Measurements from ENCODE around the gene CATSPERB. TPM values are rescaled to one million over a fixed set of nuclear protein-coding genes. Genes with fewer than 3 reads are reported as not detected.
"Not testable (repeated sequence)": the region's sequence is repeated elsewhere in the genome, so short reads cannot be mapped to it uniquely, and the experiment has no call there.

Gene CATSPERB
- total RNA-seq, 1 experiment from 2014 or later: not detected

DNA sequence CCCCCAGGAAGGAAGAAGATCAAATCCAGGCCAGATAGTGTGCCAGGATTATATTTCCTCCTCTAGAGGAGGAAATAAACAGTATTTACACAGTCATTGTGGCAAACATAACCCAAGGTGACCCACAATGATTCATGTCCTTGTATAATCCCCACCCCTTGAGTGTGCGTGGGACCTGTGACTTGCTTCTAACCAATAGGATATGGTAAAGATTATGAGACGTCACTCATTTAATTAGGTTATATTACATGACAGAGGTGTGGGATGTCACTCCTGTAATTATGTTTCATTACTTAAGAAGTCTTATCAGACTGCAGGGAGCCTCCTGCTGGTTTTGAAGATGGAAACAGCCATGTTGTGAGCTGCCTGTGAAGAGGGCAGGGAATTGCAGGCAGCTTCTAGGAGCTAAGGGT, 12.2 kb upstream of the CATSPERB start:
- DNase-seq: no peak
- 0 out of 2 replicates have a peak, but pooled peaks cover 2% of the 10 kb centered on the region for H3K27me3 ChIP-seq (ENCODE audit: low read length)
- H3K4me3 ChIP-seq (ENCODE audit: low read length): no peak overlapping the region
- H2AFZ ChIP-seq (ENCODE audit: low read length): no peak overlapping the region
- H3K4me2 ChIP-seq (ENCODE audit: low read depth, low read length, poor library complexity, severe bottlenecking): no peak overlapping the region
- H3K4me1 ChIP-seq (ENCODE audit: low read length): no peaks in the 10 kb centered on the region
- H3K79me2 ChIP-seq (ENCODE audit: low read length): no peaks in the 10 kb centered on the region
- H4K20me1 ChIP-seq (ENCODE audit: insufficient read depth, low read depth, low read length): no peaks in the 10 kb centered on the region
- no peaks in the 10 kb centered on the region for H3K36me3 ChIP-seq (ENCODE audit: insufficient read depth, low read length)
- no peaks in the 10 kb centered on the region for H3K9me2 ChIP-seq (replicated peaks; ENCODE audit: insufficient read depth, low read length)
- no peak overlapping the region for H3K9ac ChIP-seq (ENCODE audit: low read length)
- H3K27ac ChIP-seq (ENCODE audit: low read length): no peak overlapping the region
- H3K9me3 ChIP-seq (ENCODE audit: low read length): no peaks in the 10 kb centered on the region

DNA sequence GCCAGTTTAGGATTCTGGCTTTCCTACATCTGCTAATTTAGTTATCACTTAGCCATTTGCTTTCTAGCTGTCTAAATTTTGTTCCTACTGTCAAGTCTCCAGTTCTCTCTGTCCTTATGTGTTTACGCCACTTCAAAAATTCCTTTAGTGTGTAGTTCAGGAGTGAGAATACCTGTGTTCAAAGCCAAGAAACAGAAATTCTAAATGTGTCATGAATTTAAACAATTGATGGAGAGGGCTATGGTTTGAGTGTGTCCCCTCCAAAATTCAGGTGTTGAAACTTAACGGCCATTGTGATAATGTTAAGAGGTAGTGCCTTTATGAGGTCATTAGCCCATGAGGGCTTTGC, 11.4 kb upstream of the CATSPERB start:
- no peaks in the 10 kb centered on the region for H3K9me2 ChIP-seq (replicated peaks; ENCODE audit: insufficient read depth, low read length)
- no peak for DNase-seq
- no peak overlapping the region for H2AFZ ChIP-seq (ENCODE audit: low read length)
- H4K20me1 ChIP-seq (ENCODE audit: insufficient read depth, low read depth, low read length): no peaks in the 10 kb centered on the region
- H3K79me2 ChIP-seq (ENCODE audit: low read length): no peaks in the 10 kb centered on the region
- H3K4me3 ChIP-seq (ENCODE audit: low read length): no peak overlapping the region
- H3K36me3 ChIP-seq (ENCODE audit: insufficient read depth, low read length): no peaks in the 10 kb centered on the region
- no peaks in the 10 kb centered on the region for H3K9me3 ChIP-seq (ENCODE audit: low read length)
- no peaks in the 10 kb centered on the region for H3K4me1 ChIP-seq (ENCODE audit: low read length)
- no peak overlapping the region for H3K9ac ChIP-seq (ENCODE audit: low read length)
- H3K27ac ChIP-seq (ENCODE audit: low read length): no peak overlapping the region
- H3K4me2 ChIP-seq (ENCODE audit: low read depth, low read length, poor library complexity, severe bottlenecking): no peak overlapping the region
- H3K27me3 ChIP-seq (ENCODE audit: low read length): 0 out of 2 replicates have a peak, but pooled peaks cover 2% of the 10 kb centered on the region

DNA sequence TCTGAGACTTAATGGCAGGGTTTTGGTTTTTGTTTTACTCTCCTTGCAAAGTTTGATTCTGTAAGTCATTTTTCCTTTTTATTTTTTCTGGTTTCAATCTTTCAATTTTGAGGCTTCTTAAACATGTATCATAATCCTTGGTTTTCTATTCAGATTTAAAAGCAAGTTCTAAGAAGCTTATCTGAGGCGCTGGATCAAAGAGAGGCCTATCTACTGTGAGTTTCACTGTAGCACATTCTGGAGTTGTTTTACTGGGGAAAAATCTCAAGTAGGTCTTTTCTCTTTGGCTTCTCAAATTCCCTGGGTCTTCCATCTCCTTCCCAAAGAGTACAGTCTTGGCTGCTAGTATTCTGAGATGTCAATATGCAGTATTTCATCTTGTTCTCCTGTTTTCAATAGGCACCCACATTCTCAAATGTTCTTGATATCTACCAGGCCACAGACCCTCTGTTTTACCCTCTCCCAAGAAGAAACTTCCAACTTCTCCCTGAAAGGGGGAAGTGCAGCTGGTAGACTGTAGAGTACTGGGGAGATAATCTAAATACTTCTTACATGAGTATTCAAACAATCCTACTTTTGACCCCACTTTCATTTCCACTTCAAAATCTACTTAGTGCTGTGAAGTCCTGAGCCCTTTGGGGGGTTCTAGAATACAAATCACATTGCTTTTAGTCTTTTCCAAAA, 10.9 kb upstream of the CATSPERB start:
- H3K36me3 ChIP-seq (ENCODE audit: insufficient read depth, low read length): no peaks in the 10 kb centered on the region

DNA sequence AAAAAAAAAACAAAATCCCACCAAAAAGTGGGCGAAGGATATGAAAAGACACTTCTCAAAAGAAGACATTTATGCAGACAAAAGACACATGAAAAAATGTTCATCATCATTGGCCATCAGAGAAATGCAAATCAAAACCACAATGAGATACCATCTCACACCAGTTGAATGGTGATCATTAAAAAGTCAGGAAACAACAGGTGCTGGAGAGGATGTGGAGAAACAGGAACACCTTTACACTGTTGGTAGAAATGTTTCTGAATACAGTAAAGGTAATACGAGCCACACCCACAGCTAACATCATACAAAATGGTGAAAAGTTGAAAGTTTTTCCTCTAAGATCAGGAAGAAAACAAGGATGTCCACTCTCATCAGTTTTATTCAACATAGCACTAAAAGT, 8.0 kb upstream of the CATSPERB start:
- H3K9me2 ChIP-seq (replicated peaks; ENCODE audit: insufficient read depth, low read length); H3K9ac ChIP-seq (ENCODE audit: low read length); H4K20me1 ChIP-seq (ENCODE audit: insufficient read depth, low read depth, low read length); H3K27me3 ChIP-seq (ENCODE audit: low read length); H3K36me3 ChIP-seq (ENCODE audit: insufficient read depth, low read length); H3K79me2 ChIP-seq (ENCODE audit: low read length); H3K4me2 ChIP-seq (ENCODE audit: low read depth, low read length, poor library complexity, severe bottlenecking); DNase-seq; H2AFZ ChIP-seq (ENCODE audit: low read length); H3K27ac ChIP-seq (ENCODE audit: low read length); H3K9me3 ChIP-seq (ENCODE audit: low read length); H3K4me1 ChIP-seq (ENCODE audit: low read length); H3K4me3 ChIP-seq (ENCODE audit: low read length): not testable (repeated sequence)

More for the DNA sequence above, 10.9 kb upstream of the CATSPERB start:
- Histone ChIP-seq H3K79me2 (ENCODE audit: low read length) (no peaks in the 10 kb centered on the region), H3K4me3 (ENCODE audit: low read length) (no peak overlapping the region), H2AFZ (ENCODE audit: low read length) (no peak overlapping the region), H3K27me3 (ENCODE audit: low read length) (0 out of 2 replicates have a peak, but pooled peaks cover 2% of the 10 kb centered on the region), H3K27ac (ENCODE audit: low read length) (no peak overlapping the region), H3K9ac (ENCODE audit: low read length) (no peak overlapping the region), H3K9me2 (replicated peaks; ENCODE audit: insufficient read depth, low read length) (no peaks in the 10 kb centered on the region), H3K4me2 (ENCODE audit: low read depth, low read length, poor library complexity, severe bottlenecking) (no peak overlapping the region), H3K9me3 (ENCODE audit: low read length) (no peaks in the 10 kb centered on the region), H4K20me1 (ENCODE audit: insufficient read depth, low read depth, low read length) (no peaks in the 10 kb centered on the region), H3K4me1 (ENCODE audit: low read length) (no peaks in the 10 kb centered on the region)
- no peak for DNase-seq

DNA sequence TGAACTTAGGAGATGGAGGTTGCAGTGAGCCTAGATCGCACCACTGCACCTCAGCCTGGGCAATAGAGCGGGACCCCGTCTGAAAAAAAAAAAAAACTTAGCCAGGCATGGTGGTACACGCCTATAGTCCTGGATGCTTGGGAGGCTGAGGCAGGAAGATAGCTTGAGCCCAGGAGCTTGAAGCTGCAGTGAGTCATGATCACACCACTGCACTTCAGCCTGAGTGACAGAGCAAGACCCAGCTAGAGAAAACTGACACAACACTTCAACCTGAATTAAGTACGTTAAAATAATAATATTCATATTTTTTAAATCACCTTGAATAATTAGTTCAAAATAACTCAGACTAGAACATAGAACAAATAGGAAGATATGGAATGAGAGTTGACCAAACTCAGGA, 5.7 kb upstream of the CATSPERB start:
- Histone ChIP-seq H4K20me1 (ENCODE audit: insufficient read depth, low read depth, low read length) (no peaks in the 10 kb centered on the region), H2AFZ (ENCODE audit: low read length) (no peak overlapping the region), H3K4me1 (ENCODE audit: low read length) (no peaks in the 10 kb centered on the region), H3K36me3 (ENCODE audit: insufficient read depth, low read length) (no peaks in the 10 kb centered on the region), H3K4me3 (ENCODE audit: low read length) (no peak overlapping the region), H3K9me2 (replicated peaks; ENCODE audit: insufficient read depth, low read length) (no peaks in the 10 kb centered on the region; the same call in 1 of the 2 replicates), H3K9me3 (ENCODE audit: low read length) (no peaks in the 10 kb centered on the region), H3K27me3 (ENCODE audit: low read length) (no peaks in the 10 kb centered on the region), H3K9ac (ENCODE audit: low read length) (no peak overlapping the region), H3K27ac (ENCODE audit: low read length) (no peak overlapping the region), H3K4me2 (ENCODE audit: low read depth, low read length, poor library complexity, severe bottlenecking) (no peak overlapping the region), H3K79me2 (ENCODE audit: low read length) (no peaks in the 10 kb centered on the region)
- no peak for DNase-seq

DNA sequence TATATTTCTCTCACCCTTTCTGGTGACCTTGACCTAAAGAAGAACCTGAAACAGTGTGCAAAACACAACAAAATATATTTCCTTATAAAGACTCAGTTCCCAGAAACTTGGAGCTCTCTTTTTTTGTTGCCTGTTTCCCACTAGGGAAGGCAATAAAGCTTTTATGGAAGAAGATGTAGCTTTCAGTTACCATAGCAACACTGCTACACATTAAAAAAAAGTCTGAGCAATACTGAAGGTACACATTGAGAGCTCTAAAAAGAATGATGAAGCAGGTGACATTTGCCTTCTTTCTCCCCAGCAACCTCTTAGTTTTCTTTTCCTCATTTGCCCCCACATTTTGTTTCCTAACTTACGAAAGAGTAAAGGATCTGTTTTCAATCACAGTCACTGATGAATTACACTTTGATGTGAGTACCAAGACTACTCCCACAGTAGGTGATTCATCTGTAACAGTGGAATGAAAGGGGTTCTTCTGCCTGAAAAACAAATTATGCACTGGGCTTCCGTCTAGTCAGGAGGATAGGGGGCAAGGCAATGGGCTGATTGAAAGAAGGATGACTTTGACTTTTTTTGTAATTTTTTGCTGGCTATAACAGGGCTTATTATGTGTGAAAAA, 1.1 kb upstream of the CATSPERB start:
- Histone ChIP-seq H3K27ac (ENCODE audit: low read length) (no peak overlapping the region), H3K36me3 (ENCODE audit: insufficient read depth, low read length) (no peaks in the 10 kb centered on the region), H3K4me2 (ENCODE audit: low read depth, low read length, poor library complexity, severe bottlenecking) (no peak overlapping the region), H3K4me1 (ENCODE audit: low read length) (no peaks in the 10 kb centered on the region), H3K4me3 (ENCODE audit: low read length) (no peak overlapping the region), H3K9ac (ENCODE audit: low read length) (no peak overlapping the region), H2AFZ (ENCODE audit: low read length) (no peak overlapping the region), H3K9me3 (ENCODE audit: low read length) (no peaks in the 10 kb centered on the region), H4K20me1 (ENCODE audit: insufficient read depth, low read depth, low read length) (no peaks in the 10 kb centered on the region), H3K9me2 (replicated peaks; ENCODE audit: insufficient read depth, low read length) (no peaks in the 10 kb centered on the region; the same call in 1 of the 2 replicates), H3K27me3 (ENCODE audit: low read length) (no peaks in the 10 kb centered on the region), H3K79me2 (ENCODE audit: low read length) (no peaks in the 10 kb centered on the region)
- DNase-seq: no peak

DNA sequence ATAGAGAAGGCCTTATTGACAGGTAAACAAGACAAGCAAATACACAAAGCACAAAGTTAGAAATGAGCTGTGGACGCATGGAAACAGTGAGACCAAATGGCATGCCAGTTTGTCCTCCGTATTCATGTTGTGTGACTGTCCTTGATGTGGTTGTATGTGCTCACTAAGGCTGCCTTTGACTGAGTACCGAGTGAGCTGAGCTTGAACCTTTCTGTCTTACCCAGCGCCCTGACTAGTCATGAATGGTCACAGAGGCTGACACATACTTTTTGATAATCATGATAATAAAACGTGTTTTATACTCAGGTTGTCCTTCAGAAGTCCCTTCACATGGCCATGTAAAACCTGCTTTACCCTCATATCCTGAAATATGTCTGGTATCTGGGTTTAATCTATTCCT, 553 bp upstream of the CATSPERB start:
- no peak overlapping the region for H3K9ac ChIP-seq (ENCODE audit: low read length)
- H3K79me2 ChIP-seq (ENCODE audit: low read length): no peaks in the 10 kb centered on the region
- H3K9me2 ChIP-seq (replicated peaks; ENCODE audit: insufficient read depth, low read length): no peaks in the 10 kb centered on the region; the same call in 1 of the 2 replicates
- H2AFZ ChIP-seq (ENCODE audit: low read length): no peak overlapping the region
- no peak overlapping the region for H3K27ac ChIP-seq (ENCODE audit: low read length)
- H3K27me3 ChIP-seq (ENCODE audit: low read length): no peaks in the 10 kb centered on the region
- no peaks in the 10 kb centered on the region for H3K4me1 ChIP-seq (ENCODE audit: low read length)
- no peak overlapping the region for H3K4me2 ChIP-seq (ENCODE audit: low read depth, low read length, poor library complexity, severe bottlenecking)
- no peak overlapping the region for H3K4me3 ChIP-seq (ENCODE audit: low read length)
- H3K36me3 ChIP-seq (ENCODE audit: insufficient read depth, low read length): no peaks in the 10 kb centered on the region
- no peak for DNase-seq
- no peaks in the 10 kb centered on the region for H4K20me1 ChIP-seq (ENCODE audit: insufficient read depth, low read depth, low read length)
- H3K9me3 ChIP-seq (ENCODE audit: low read length): no peaks in the 10 kb centered on the region

DNA sequence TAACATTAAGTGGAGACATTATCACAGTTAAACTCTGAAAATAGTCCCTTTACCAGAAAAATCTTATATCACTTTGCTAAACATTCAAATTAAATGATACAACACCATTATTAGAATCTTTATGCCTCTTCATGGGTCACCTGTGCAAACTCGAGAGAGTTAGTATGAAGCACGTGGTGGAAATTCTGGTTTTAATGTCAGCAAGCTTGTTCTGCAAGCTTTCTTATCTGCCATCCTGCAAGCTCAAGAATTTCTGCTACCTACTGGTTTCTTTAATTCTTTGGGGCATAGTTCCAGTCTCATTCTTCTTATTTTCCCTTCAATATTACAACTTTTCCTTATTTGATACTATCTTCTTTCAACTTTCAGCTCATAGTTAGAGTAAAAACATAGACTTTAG, 868 bp downstream of the CATSPERB start:
- H3K4me1 ChIP-seq (ENCODE audit: low read length): no peaks in the 10 kb centered on the region
- DNase-seq: no peak
- no peak overlapping the region for H3K4me2 ChIP-seq (ENCODE audit: low read depth, low read length, poor library complexity, severe bottlenecking)
- no peaks in the 10 kb centered on the region for H3K79me2 ChIP-seq (ENCODE audit: low read length)
- no peaks in the 10 kb centered on the region for H3K36me3 ChIP-seq (ENCODE audit: insufficient read depth, low read length)
- no peak overlapping the region for H3K9ac ChIP-seq (ENCODE audit: low read length)
- no peak overlapping the region for H3K4me3 ChIP-seq (ENCODE audit: low read length)
- H3K27me3 ChIP-seq (ENCODE audit: low read length): no peaks in the 10 kb centered on the region
- H4K20me1 ChIP-seq (ENCODE audit: insufficient read depth, low read depth, low read length): no peaks in the 10 kb centered on the region
- H3K9me2 ChIP-seq (replicated peaks; ENCODE audit: insufficient read depth, low read length): no peaks in the 10 kb centered on the region; the same call in 1 of the 2 replicates
- no peak overlapping the region for H2AFZ ChIP-seq (ENCODE audit: low read length)
- H3K9me3 ChIP-seq (ENCODE audit: low read length): no peaks in the 10 kb centered on the region
- H3K27ac ChIP-seq (ENCODE audit: low read length): no peak overlapping the region

All from Karpas-422 (cell line).